ENCODE results near the gene CDS2. TPM values are rescaled to one million over a fixed set of nuclear protein-coding genes. Genes with fewer than 3 reads are reported as not detected.
A peak's percentile ranks its signal among the peaks of the same experiment; 100 is the strongest.

CDS2 gene
- total and polyA plus RNA-seq, 2 of the 13 experiments (the other 11 are each of a cell fraction or from before 2014, with no cell fraction given): 81.3 to 153 TPM

DNA sequence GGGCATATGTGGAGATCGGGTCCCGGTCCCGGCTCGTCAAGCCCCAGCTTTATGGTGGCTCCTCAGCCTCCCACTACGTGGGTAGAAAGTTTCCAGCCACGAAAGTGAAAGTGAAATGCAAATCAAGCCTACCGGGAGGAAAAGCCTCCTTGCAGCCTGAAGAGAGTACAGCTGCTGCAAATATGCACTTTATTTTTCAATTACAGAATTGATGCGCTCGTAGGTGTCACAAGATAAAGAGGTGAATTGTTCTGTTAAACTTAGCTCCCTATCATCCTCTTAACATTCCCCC, 6.7 kb upstream of the CDS2 start (continued):
- TF ChIP-seq HCFC1 (IDR thresholded peaks at IDR 0.05; ENCODE audit: low read depth, low read length) (no peak), ZNF274 (CRISPR knock-in tag; IDR thresholded peaks at IDR 0.05) (no peak), GFI1 (CRISPR knock-in tag; IDR thresholded peaks at IDR 0.05; ENCODE audit: borderline replicate concordance) (no peak), RAD51 (IDR thresholded peaks at IDR 0.05; ENCODE audit: borderline replicate concordance) (no peak), GLI4 (CRISPR knock-in tag; IDR thresholded peaks at IDR 0.05; ENCODE audit: borderline replicate concordance) (no peak), ZNF431 (CRISPR knock-in tag; IDR thresholded peaks at IDR 0.05; ENCODE audit: borderline replicate concordance, low read depth) (no peak), SIN3B (IDR thresholded peaks at IDR 0.05; ENCODE audit: low read length) (no peak), MEF2D (CRISPR knock-in tag; IDR thresholded peaks at IDR 0.05) (peak; percentile 10; the same call in 1 of the 2 replicates), ZSCAN5A (CRISPR knock-in tag; IDR thresholded peaks at IDR 0.05; ENCODE audit: borderline replicate concordance) (no peak), SP140L (CRISPR knock-in tag; IDR thresholded peaks at IDR 0.05; ENCODE audit: borderline replicate concordance) (0 out of 2 replicates have a peak, but pooled peaks have one; percentile 38), DDIT3 (CRISPR knock-in tag; IDR thresholded peaks at IDR 0.05) (no peak), ZSCAN9 (CRISPR knock-in tag; IDR thresholded peaks at IDR 0.05; ENCODE audit: borderline replicate concordance) (no peak; the same call in 1 of the 2 replicates), TEAD2 (CRISPR knock-in tag; IDR thresholded peaks at IDR 0.05) (no peak), ZFP1 (CRISPR knock-in tag; IDR thresholded peaks at IDR 0.05) (no peak), SSRP1 (CRISPR knock-in tag; IDR thresholded peaks at IDR 0.05) (no peak; the same call in 1 of the 2 replicates), ZBTB26 (CRISPR knock-in tag; IDR thresholded peaks at IDR 0.05; ENCODE audit: borderline replicate concordance) (no peak), ISL2 (CRISPR knock-in tag; IDR thresholded peaks at IDR 0.05) (no peak; the same call in 1 of the 2 replicates), ATAD3A (CRISPR knock-in tag; IDR thresholded peaks at IDR 0.05) (no peak), ZNF839 (CRISPR knock-in tag; IDR thresholded peaks at IDR 0.05; ENCODE audit: borderline replicate concordance) (no peak), ZNF235 (CRISPR knock-in tag; IDR thresholded peaks at IDR 0.05; ENCODE audit: borderline replicate concordance) (no peak), HIC2 (CRISPR knock-in tag; IDR thresholded peaks at IDR 0.05; ENCODE audit: low read depth) (no peak), KLF13 (CRISPR knock-in tag; IDR thresholded peaks at IDR 0.05) (no peak), ZNF234 (CRISPR knock-in tag; conservative IDR thresholded peaks at IDR 0.05) (no peak)
- TF ChIP-seq, protein P1, sequence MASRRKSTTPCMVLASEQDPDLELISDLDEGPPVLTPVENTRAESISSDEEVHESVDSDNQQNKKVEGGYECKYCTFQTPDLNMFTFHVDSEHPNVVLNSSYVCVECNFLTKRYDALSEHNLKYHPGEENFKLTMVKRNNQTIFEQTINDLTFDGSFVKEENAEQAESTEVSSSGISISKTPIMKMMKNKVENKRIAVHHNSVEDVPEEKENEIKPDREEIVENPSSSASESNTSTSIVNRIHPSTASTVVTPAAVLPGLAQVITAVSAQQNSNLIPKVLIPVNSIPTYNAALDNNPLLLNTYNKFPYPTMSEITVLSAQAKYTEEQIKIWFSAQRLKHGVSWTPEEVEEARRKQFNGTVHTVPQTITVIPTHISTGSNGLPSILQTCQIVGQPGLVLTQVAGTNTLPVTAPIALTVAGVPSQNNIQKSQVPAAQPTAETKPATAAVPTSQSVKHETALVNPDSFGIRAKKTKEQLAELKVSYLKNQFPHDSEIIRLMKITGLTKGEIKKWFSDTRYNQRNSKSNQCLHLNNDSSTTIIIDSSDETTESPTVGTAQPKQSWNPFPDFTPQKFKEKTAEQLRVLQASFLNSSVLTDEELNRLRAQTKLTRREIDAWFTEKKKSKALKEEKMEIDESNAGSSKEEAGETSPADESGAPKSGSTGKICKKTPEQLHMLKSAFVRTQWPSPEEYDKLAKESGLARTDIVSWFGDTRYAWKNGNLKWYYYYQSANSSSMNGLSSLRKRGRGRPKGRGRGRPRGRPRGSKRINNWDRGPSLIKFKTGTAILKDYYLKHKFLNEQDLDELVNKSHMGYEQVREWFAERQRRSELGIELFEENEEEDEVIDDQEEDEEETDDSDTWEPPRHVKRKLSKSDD (CRISPR knock-in tag; IDR thresholded peaks at IDR 0.05; ENCODE audit: low read depth): no peak; the same call in 1 of the 2 replicates

Data from HepG2 (cell line).